ENCODE measurements around the gene KCNK3. TPM values are rescaled to one million over a fixed set of nuclear protein-coding genes. Genes with fewer than 3 reads are reported as not detected.
A peak's percentile ranks its signal among the peaks of the same experiment; 100 is the strongest.

Gene KCNK3
- total and polyA plus RNA-seq, 2 donors from 2014 or later = 2.1 to 8.1 TPM

DNA sequence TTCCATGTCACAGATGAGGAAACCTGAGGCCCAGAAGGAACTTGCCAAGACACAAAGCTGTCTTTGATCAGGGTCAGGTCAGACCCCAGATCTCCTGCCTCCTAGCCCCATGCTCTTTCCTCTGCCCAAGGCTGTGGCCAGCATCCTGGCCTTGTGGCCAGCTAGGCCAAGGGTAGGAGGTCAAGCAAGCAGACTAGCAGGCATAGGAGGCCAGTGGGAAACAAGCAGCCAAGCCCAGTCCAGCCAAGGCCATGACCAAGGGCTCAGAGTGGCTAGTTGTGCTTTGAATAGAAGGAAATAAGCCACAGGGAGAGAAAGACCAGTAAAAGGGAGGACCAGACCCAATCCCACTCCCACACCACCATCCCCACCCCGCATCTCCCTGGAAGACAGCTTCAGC is 30.4 kb downstream of the KCNK3 start:
- DNase-seq (peak in 1 of 5 donors; percentile 49), FAIRE-seq (no peak)
- TF ChIP-seq CTCF (IDR thresholded peaks at IDR 0.05; ENCODE audit: borderline replicate concordance, extremely low read depth, insufficient read depth) = no peak
- Histone ChIP-seq H3K27me3 (ENCODE audit: control insufficient read depth, insufficient read depth, low read length) (peaks cover 2% of the 10 kb centered on the region), H3K4me1 (ENCODE audit: control insufficient read depth in 2 of 3, insufficient read depth in 2 of 3, low read depth in 1 of 3, low read length in 3 of 3) (peaks cover 0 to 29% (median 7%) of the 10 kb centered on the region in 3 donors), H3K4me3 (ENCODE audit: low read length in 3 of 3) (no peak overlapping the region), H3K9ac (ENCODE audit: low read length in 3 of 3) (no peak overlapping the region), H3K9me3 (ENCODE audit: control insufficient read depth in 2 of 3, insufficient read depth in 1 of 3, low read length in 3 of 3) (no peaks in the 10 kb centered on the region), H3K27ac (ENCODE audit: low read depth in 2 of 2, low read length in 2 of 2) (peak overlapping the region in 1 of 2 donors; percentile 40), H3K36me3 (ENCODE audit: control insufficient read depth in 2 of 3, insufficient read depth in 3 of 3, low read length in 3 of 3) (no peaks in the 10 kb centered on the region)
- intact Hi-C loops (cut with DNase I) = no loop called here

- Histone ChIP-seq H3K27me3 (ENCODE audit: control insufficient read depth, insufficient read depth, low read length) (peaks cover 2% of the 10 kb centered on the region), H3K9ac (ENCODE audit: low read length in 3 of 3) (no peak overlapping the region), H3K36me3 (ENCODE audit: control insufficient read depth in 2 of 3, insufficient read depth in 3 of 3, low read length in 3 of 3) (no peaks in the 10 kb centered on the region), H3K9me3 (ENCODE audit: control insufficient read depth in 2 of 3, insufficient read depth in 1 of 3, low read length in 3 of 3) (no peaks in the 10 kb centered on the region), H3K4me3 (ENCODE audit: low read length in 3 of 3) (no peak overlapping the region), H3K4me1 (ENCODE audit: control insufficient read depth in 2 of 3, insufficient read depth in 2 of 3, low read depth in 1 of 3, low read length in 3 of 3) (peaks cover 0 to 31% (median 7%) of the 10 kb centered on the region in 3 donors), H3K27ac (ENCODE audit: low read depth in 2 of 2, low read length in 2 of 2) (peak overlapping the region; percentile 40 to 64)
- no peak for DNase-seq
- no peak for FAIRE-seq
- intact Hi-C loops (cut with DNase I) = no loop called here
- TF ChIP-seq CTCF (IDR thresholded peaks at IDR 0.05; ENCODE audit: borderline replicate concordance, extremely low read depth, insufficient read depth) = no peak
Measured at GRCh38 chr2:26723475-26723874, 31.0 kb downstream of the KCNK3 start.

GRCh38 chr2:26723991-26724750 is 31.6 kb downstream of the KCNK3 start:
- intact Hi-C loops (cut with DNase I) = no loop called here
- FAIRE-seq (no peak), DNase-seq (peak in 1 of 5 donors; percentile 92)
- Histone ChIP-seq H3K36me3 (ENCODE audit: control insufficient read depth in 2 of 3, insufficient read depth in 3 of 3, low read length in 3 of 3) (no peaks in the 10 kb centered on the region), H3K4me3 (ENCODE audit: low read length in 3 of 3) (no peak overlapping the region), H3K9me3 (ENCODE audit: control insufficient read depth in 2 of 3, insufficient read depth in 1 of 3, low read length in 3 of 3) (no peaks in the 10 kb centered on the region), H3K4me1 (ENCODE audit: control insufficient read depth in 2 of 3, insufficient read depth in 2 of 3, low read depth in 1 of 3, low read length in 3 of 3) (peaks cover 0 to 31% (median 7%) of the 10 kb centered on the region in 3 donors), H3K9ac (ENCODE audit: low read length in 3 of 3) (no peak overlapping the region), H3K27me3 (ENCODE audit: control insufficient read depth, insufficient read depth, low read length) (peaks cover 2% of the 10 kb centered on the region), H3K27ac (ENCODE audit: low read depth in 2 of 2, low read length in 2 of 2) (peak overlapping the region; percentile 40 to 64)
- TF ChIP-seq CTCF (IDR thresholded peaks at IDR 0.05; ENCODE audit: borderline replicate concordance, extremely low read depth, insufficient read depth) = no peak
